RWPE2 (cell line): ENCODE data around the gene WDHD1.
"Not testable (repeated sequence)": the region's sequence is repeated elsewhere in the genome, so short reads cannot be mapped to it uniquely, and the experiment has no call there.

Experiments
- ATAC-seq: fragments of 200-7000 bp; cut with Tn5 transposase; 3 replicates; pipeline ENCODE4 v1.9.1; 2021; ENCODE audit warnings: low read depth
- DNase-seq: peaks from one replicate; pipeline ENCODE4 v3.0.0-alpha.2; 2020; ENCODE audit warnings: low spot score
- H3K27ac ChIP-seq: fragments of 450-650 bp; 2 replicates; pipeline ENCODE4 v1.5.1; 2017; ENCODE audit warnings: mild to moderate bottlenecking; ENCODE audit not compliant: poor library complexity, severe bottlenecking
- H3K27me3 ChIP-seq: fragments of 250-450 bp; sonication (Bioruptor Pico); 2 replicates; pipeline ENCODE4 v1.5.1; 2021; ENCODE audit warnings: mild to moderate bottlenecking, moderate library complexity; ENCODE audit not compliant: insufficient read depth, poor library complexity, severe bottlenecking
- H3K36me3 ChIP-seq: fragments of 250-450 bp; sonication (Bioruptor Pico); 2 replicates; pipeline ENCODE4 v1.5.1; 2020; ENCODE audit warnings: low read depth, mild to moderate bottlenecking, moderate library complexity
- H3K4me1 ChIP-seq: fragments of 250-450 bp; sonication (Bioruptor Pico); 2 replicates; pipeline ENCODE4 v1.5.1; 2021; ENCODE audit warnings: mild to moderate bottlenecking, moderate library complexity; ENCODE audit not compliant: insufficient read depth, poor library complexity, severe bottlenecking
- H3K4me3 ChIP-seq: fragments of 250-450 bp; sonication (Bioruptor Pico); 2 replicates; pipeline ENCODE4 v1.5.1; 2021; ENCODE audit warnings: mild to moderate bottlenecking, moderate library complexity; ENCODE audit not compliant: severe bottlenecking
- H3K9me3 ChIP-seq: fragments of 250-450 bp; sonication (Bioruptor Pico); 2 replicates; pipeline ENCODE4 v1.5.1; 2021; ENCODE audit warnings: mild to moderate bottlenecking, moderate library complexity; ENCODE audit not compliant: severe bottlenecking
- CTCF ChIP-seq: fragments of 450-650 bp; IDR thresholded peaks from one replicate; pipeline ENCODE4 v1.5.1; 2017; ENCODE audit warnings: mild to moderate bottlenecking, moderate library complexity; ENCODE audit not compliant: poor library complexity, severe bottlenecking

WDHD1 gene

GRCh38 chr14:55031190-55031589, 4.3 kb upstream of the WDHD1 start:
- Histone ChIP-seq H3K4me1 (peaks cover 16% of the 10 kb centered on the region), H3K27me3 (no peaks in the 10 kb centered on the region), H3K36me3 (peaks cover 44% of the 10 kb centered on the region), H3K9me3 (no peaks in the 10 kb centered on the region), H3K27ac (no peak overlapping the region), H3K4me3 (no peak overlapping the region)
- DNase-seq = no peak
- no peak for ATAC-seq
- TF ChIP-seq CTCF = no peak

GRCh38 chr14:55028476-55028875, 1.6 kb upstream of the WDHD1 start:
- DNase-seq (no peak), ATAC-seq (no peak)
- Histone ChIP-seq H3K27ac (peak overlapping the region; percentile 57), H3K4me1 (peaks cover 26% of the 10 kb centered on the region), H3K27me3 (no peaks in the 10 kb centered on the region), H3K4me3 (peak overlapping the region; percentile 67), H3K36me3 (peaks cover 45% of the 10 kb centered on the region), H3K9me3 (no peaks in the 10 kb centered on the region)
- TF ChIP-seq CTCF = no peak

- DNase-seq = no peak
- Histone ChIP-seq H3K27ac (peak overlapping the region; percentile 57), H3K4me3 (peak overlapping the region; percentile 67), H3K4me1 (peaks cover 26% of the 10 kb centered on the region), H3K9me3 (no peaks in the 10 kb centered on the region), H3K36me3 (peaks cover 45% of the 10 kb centered on the region), H3K27me3 (no peaks in the 10 kb centered on the region)
- no peak for TF ChIP-seq CTCF
- no peak for ATAC-seq
These were observed 1.2 kb upstream of the WDHD1 start for GRCh38 chr14:55028066-55028465.

GRCh38 chr14:55026441-55026792, 482 bp downstream of the WDHD1 start:
- ATAC-seq = no peak
- DNase-seq = no peak
- peak overlapping the region; percentile 57 for H3K27ac ChIP-seq
- peak overlapping the region; percentile 67 for H3K4me3 ChIP-seq
- peaks cover 42% of the 10 kb centered on the region for H3K36me3 ChIP-seq
- peaks cover 26% of the 10 kb centered on the region for H3K4me1 ChIP-seq
- no peaks in the 10 kb centered on the region for H3K27me3 ChIP-seq
- no peak for TF ChIP-seq CTCF
- H3K9me3 ChIP-seq = no peaks in the 10 kb centered on the region

- H3K4me3 ChIP-seq = peak overlapping the region; percentile 67
- H3K9me3 ChIP-seq = no peaks in the 10 kb centered on the region
- no peak for ATAC-seq
- H3K27ac ChIP-seq = peak overlapping the region; percentile 57
- H3K27me3 ChIP-seq = no peaks in the 10 kb centered on the region
- peaks cover 26% of the 10 kb centered on the region for H3K4me1 ChIP-seq
- TF ChIP-seq CTCF = no peak
- no peak for DNase-seq
- peaks cover 40% of the 10 kb centered on the region for H3K36me3 ChIP-seq
These were observed 951 bp downstream of the WDHD1 start for GRCh38 chr14:55025948-55026347.

GRCh38 chr14:55024365-55024764, 2.5 kb downstream of the WDHD1 start:
- not testable (repeated sequence) for H3K4me3 ChIP-seq, DNase-seq, H3K27me3 ChIP-seq, ATAC-seq, H3K27ac ChIP-seq, H3K9me3 ChIP-seq
- Histone ChIP-seq H3K4me1 (peaks cover 22% of the 10 kb centered on the region), H3K36me3 (peaks cover 50% of the 10 kb centered on the region)
